ENCODE measurements around the gene CCDC150. TPM values are rescaled to one million over a fixed set of nuclear protein-coding genes. Genes with fewer than 3 reads are reported as not detected.
"Not testable (repeated sequence)": the region's sequence is repeated elsewhere in the genome, so short reads cannot be mapped to it uniquely, and the experiment has no call there.

CCDC150 gene
- total RNA-seq, 2 experiments from 2014 or later, result 15.8 to 16.0 TPM

- no peak for DNase-seq
- H3K27ac Mint-ChIP-seq, result no peak overlapping the region
- no peaks in the 10 kb centered on the region for H3K36me3 Mint-ChIP-seq (ENCODE audit: low read depth)
- H3K27me3 Mint-ChIP-seq, result peaks cover 9% of the 10 kb centered on the region
- ChIA-PET POLR2A (no interaction called here), CTCF (interaction anchor here (0.6 to 0.8 kb wide), 2 partner anchors 18 to 1464 kb away, joined by 3 to 4 read pairs; no protein-coding TSS in a partner anchor)
- H3K4me3 Mint-ChIP-seq, result no peak overlapping the region
- no peaks in the 10 kb centered on the region for H3K4me1 Mint-ChIP-seq
- H3K9me3 Mint-ChIP-seq, result no peaks in the 10 kb centered on the region
Measured at GRCh38 chr2:196606516-196606915, 33.0 kb upstream of the CCDC150 start.

GRCh38 chr2:196607073-196607472 is 32.4 kb upstream of the CCDC150 start:
- no peaks in the 10 kb centered on the region for H3K4me1 Mint-ChIP-seq
- no peak overlapping the region for H3K4me3 Mint-ChIP-seq
- POLR2A ChIA-PET, result no interaction called here
- H3K36me3 Mint-ChIP-seq (ENCODE audit: low read depth), result no peaks in the 10 kb centered on the region
- no peaks in the 10 kb centered on the region for H3K9me3 Mint-ChIP-seq
- peaks cover 9% of the 10 kb centered on the region for H3K27me3 Mint-ChIP-seq
- H3K27ac Mint-ChIP-seq, result no peak overlapping the region
- CTCF ChIA-PET, result interaction anchor here (0.8 kb wide), 1 partner anchor 14 kb away, joined by 3 read pairs; the partner anchor contains the start of gene HECW2
- DNase-seq, result no peak

GRCh38 chr2:196607896-196608295 is 31.6 kb upstream of the CCDC150 start:
- CTCF ChIA-PET; H3K9me3 Mint-ChIP-seq; DNase-seq; H3K27me3 Mint-ChIP-seq; H3K4me3 Mint-ChIP-seq; H3K36me3 Mint-ChIP-seq (ENCODE audit: low read depth); H3K27ac Mint-ChIP-seq; H3K4me1 Mint-ChIP-seq: not testable (repeated sequence)
- POLR2A ChIA-PET, result interaction anchor here (0.6 kb wide), 1 partner anchor 16 kb away, joined by 8 read pairs; no protein-coding TSS in a partner anchor

- CTCF ChIA-PET, result interaction anchor here (1.5 to 2.1 kb wide), 2 partner anchors 9 to 18 kb away, joined by 4 read pairs; no protein-coding TSS in a partner anchor
- no peak for DNase-seq
- H3K4me3 Mint-ChIP-seq, result no peak overlapping the region
- POLR2A ChIA-PET, result no interaction called here
- H3K27me3 Mint-ChIP-seq, result peaks cover 5% of the 10 kb centered on the region
- H3K9me3 Mint-ChIP-seq, result no peaks in the 10 kb centered on the region
- H3K4me1 Mint-ChIP-seq, result no peaks in the 10 kb centered on the region
- no peaks in the 10 kb centered on the region for H3K36me3 Mint-ChIP-seq (ENCODE audit: low read depth)
- H3K27ac Mint-ChIP-seq, result no peak overlapping the region
Measured at GRCh38 chr2:196609806-196610205, 29.7 kb upstream of the CCDC150 start.

GRCh38 chr2:196610796-196611195 is 28.7 kb upstream of the CCDC150 start:
- DNase-seq, result no peak
- Mint-ChIP-seq H3K36me3 (ENCODE audit: low read depth) (no peaks in the 10 kb centered on the region), H3K4me3 (no peak overlapping the region), H3K27me3 (peaks cover 6% of the 10 kb centered on the region), H3K27ac (no peak overlapping the region), H3K4me1 (no peaks in the 10 kb centered on the region), H3K9me3 (no peaks in the 10 kb centered on the region)
- ChIA-PET POLR2A (no interaction called here), CTCF (interaction anchor here (2.1 kb wide), 1 partner anchor 8 kb away, joined by 4 read pairs; no protein-coding TSS in a partner anchor)

GRCh38 chr2:196613302-196613701 is 26.2 kb upstream of the CCDC150 start:
- ChIA-PET POLR2A (no interaction called here), CTCF (interaction anchor here (0.7 kb wide), 1 partner anchor 802 kb away, joined by 3 read pairs; no protein-coding TSS in a partner anchor)
- Mint-ChIP-seq H3K4me1 (no peaks in the 10 kb centered on the region), H3K27me3 (peaks cover 6% of the 10 kb centered on the region), H3K27ac (no peak overlapping the region), H3K4me3 (no peak overlapping the region), H3K36me3 (ENCODE audit: low read depth) (no peaks in the 10 kb centered on the region), H3K9me3 (no peaks in the 10 kb centered on the region)
- DNase-seq, result no peak

GRCh38 chr2:196617430-196617829 is 22.1 kb upstream of the CCDC150 start:
- DNase-seq, result no peak
- Mint-ChIP-seq H3K27ac (no peak overlapping the region), H3K36me3 (ENCODE audit: low read depth) (no peaks in the 10 kb centered on the region), H3K27me3 (peaks cover 14% of the 10 kb centered on the region), H3K9me3 (no peaks in the 10 kb centered on the region), H3K4me3 (no peak overlapping the region), H3K4me1 (no peaks in the 10 kb centered on the region)
- POLR2A ChIA-PET, result no interaction called here
- CTCF ChIA-PET, result interaction anchor here (1.2 kb wide), 1 partner anchor 22 kb away, joined by 3 read pairs; the partner anchor contains the start of gene CCDC150

GRCh38 chr2:196618661-196619060 is 20.9 kb upstream of the CCDC150 start:
- CTCF ChIA-PET, result interaction anchor here (1.1 kb wide), 1 partner anchor 9 kb away, joined by 4 read pairs; no protein-coding TSS in a partner anchor

GRCh38 chr2:196630531-196630930 is 9.0 kb upstream of the CCDC150 start:
- H3K9me3 Mint-ChIP-seq, result peaks cover 10% of the 10 kb centered on the region

More at GRCh38 chr2:196618661-196619060, 20.9 kb upstream of the CCDC150 start:
- H3K4me1 Mint-ChIP-seq, result no peaks in the 10 kb centered on the region
- peaks cover 21% of the 10 kb centered on the region for H3K27me3 Mint-ChIP-seq
- H3K9me3 Mint-ChIP-seq, result peaks cover 2% of the 10 kb centered on the region
- H3K27ac Mint-ChIP-seq, result no peak overlapping the region
- no peak for DNase-seq
- no peak overlapping the region for H3K4me3 Mint-ChIP-seq
- POLR2A ChIA-PET, result no interaction called here
- no peaks in the 10 kb centered on the region for H3K36me3 Mint-ChIP-seq (ENCODE audit: low read depth)

GRCh38 chr2:196635156-196635555 is 4.4 kb upstream of the CCDC150 start:
- POLR2A ChIA-PET, result no interaction called here
- no peak overlapping the region for H3K27ac Mint-ChIP-seq

More at GRCh38 chr2:196630531-196630930, 9.0 kb upstream of the CCDC150 start:
- Mint-ChIP-seq H3K4me3 (no peak overlapping the region), H3K27me3 (peaks cover 22% of the 10 kb centered on the region), H3K27ac (no peak overlapping the region), H3K36me3 (ENCODE audit: low read depth) (no peaks in the 10 kb centered on the region), H3K4me1 (no peaks in the 10 kb centered on the region)
- POLR2A ChIA-PET, result no interaction called here
- no peak for DNase-seq
- CTCF ChIA-PET, result interaction anchor here (0.6 to 1.5 kb wide), 2 partner anchors 9 to 143 kb away, joined by 5 read pairs; partner anchors contain the start of gene CCDC150

GRCh38 chr2:196638765-196639164 is 750 bp upstream of the CCDC150 start:
- no peak for DNase-seq
- Mint-ChIP-seq H3K4me3 (peak overlapping the region; percentile 90), H3K27me3 (peaks cover 4% of the 10 kb centered on the region), H3K36me3 (ENCODE audit: low read depth) (no peaks in the 10 kb centered on the region), H3K27ac (no peak overlapping the region), H3K9me3 (no peaks in the 10 kb centered on the region), H3K4me1 (peaks cover 25% of the 10 kb centered on the region)
- POLR2A ChIA-PET, result no interaction called here
- CTCF ChIA-PET, result interaction anchor here (0.8 to 1.3 kb wide), 4 partner anchors 8 to 240 kb away, joined by 3 to 5 read pairs (median 3); no protein-coding TSS in a partner anchor

More at GRCh38 chr2:196635156-196635555, 4.4 kb upstream of the CCDC150 start:
- peaks cover 17% of the 10 kb centered on the region for H3K27me3 Mint-ChIP-seq
- H3K9me3 Mint-ChIP-seq, result peaks cover 8% of the 10 kb centered on the region
- DNase-seq, result no peak
- H3K4me1 Mint-ChIP-seq, result peaks cover 10% of the 10 kb centered on the region
- CTCF ChIA-PET, result no interaction called here
- no peaks in the 10 kb centered on the region for H3K36me3 Mint-ChIP-seq (ENCODE audit: low read depth)
- H3K4me3 Mint-ChIP-seq, result no peak overlapping the region

GRCh38 chr2:196640031-196640548 is 575 bp downstream of the CCDC150 start:
- ChIA-PET POLR2A (no interaction called here), CTCF (interaction anchor here (1.3 kb wide), 1 partner anchor 10 kb away, joined by 5 read pairs; no protein-coding TSS in a partner anchor)
- peak overlapping the region; percentile 85 for H3K27ac Mint-ChIP-seq
- H3K4me1 Mint-ChIP-seq, result peaks cover 25% of the 10 kb centered on the region
- peak overlapping the region; percentile 90 for H3K4me3 Mint-ChIP-seq
- no peak for DNase-seq
- H3K9me3 Mint-ChIP-seq, result no peaks in the 10 kb centered on the region
- no peaks in the 10 kb centered on the region for H3K36me3 Mint-ChIP-seq (ENCODE audit: low read depth)
- peaks cover 4% of the 10 kb centered on the region for H3K27me3 Mint-ChIP-seq

- Mint-ChIP-seq H3K27ac (no peak overlapping the region), H3K27me3 (no peaks in the 10 kb centered on the region), H3K36me3 (ENCODE audit: low read depth) (peaks cover 38% of the 10 kb centered on the region), H3K4me1 (no peaks in the 10 kb centered on the region), H3K4me3 (no peak overlapping the region), H3K9me3 (peaks cover 34% of the 10 kb centered on the region)
- no peak for DNase-seq
- ChIA-PET CTCF (no interaction called here), POLR2A (no interaction called here)
Measured at GRCh38 chr2:196649202-196649601, 9.7 kb downstream of the CCDC150 start.

Data from activated CD4-positive, alpha-beta T cell treated with anti-CD3 and anti-CD28 coated beads, Interleukin-2, amount 10 ng/mL, durations not matched to agents 7 days and 5 days (primary cell).